IMR-90 (cell line): ENCODE results near the gene GPR132. TPM values are rescaled to one million over a fixed set of nuclear protein-coding genes. Genes with fewer than 3 reads are reported as not detected.
A peak's percentile ranks its signal among the peaks of the same experiment; 100 is the strongest.

Experiments used
- ATAC-seq: fragments of 200-7000 bp; cut with Tn5 transposase; 2 replicates; pipeline ENCODE4 v1.9.1; 2020; ENCODE audit warnings: low read depth, mild to moderate bottlenecking, moderate library complexity
- BruUV-seq: library from RNA; stranded (reverse); fragments of 400-500 nt; replicated peaks from 2 replicates; lab custom pipeline; 2021; lab: Mats Ljungman, UMichigan
- CTCF ChIA-PET: fragments of 300-600 bp; formaldehyde crosslinking; extraction: SDS; loops from one replicate; lab custom pipeline; 2021; ENCODE audit warnings: antibody characterized with exemption; lab: Yijun Ruan, JAX
- POLR2A ChIA-PET: fragments of 300-600 bp; sonication (Branson Sonifier 250); formaldehyde crosslinking; loops from one replicate; lab custom pipeline; 2022; ENCODE audit warnings: antibody characterized with exemption; ENCODE audit not compliant: unreplicated experiment; lab: Charles Lee
- DNase-seq: peaks from one replicate; pipeline ENCODE4 v3.0.0; 2013
- H2AFZ ChIP-seq: replicated peaks from 2 replicates; pipeline ENCODE3; 2013; ENCODE audit warnings: low read length, mild to moderate bottlenecking; ENCODE audit not compliant: poor library complexity
- H2AK5ac ChIP-seq: 2 replicates; pipeline ENCODE4 v1.6.1; 2013; ENCODE audit warnings: low read depth, low read length, inconsistent platforms
- H2AK9ac ChIP-seq: replicated peaks from 2 replicates; pipeline ENCODE3; 2013; ENCODE audit warnings: mild to moderate bottlenecking, low read depth, low read length, moderate library complexity; ENCODE audit not compliant: poor library complexity
- H2BK120ac ChIP-seq: 2 replicates; pipeline ENCODE4 v1.6.1; 2013; ENCODE audit warnings: low read depth, low read length, inconsistent platforms
- H2BK15ac ChIP-seq: 3 replicates; pipeline ENCODE4 v1.6.1; 2013; ENCODE audit warnings: low read depth, low read length, inconsistent platforms
- H2BK20ac ChIP-seq: 2 replicates; pipeline ENCODE4 v1.6.1; 2013; ENCODE audit warnings: low read depth, mild to moderate bottlenecking, inconsistent platforms, low read length, moderate library complexity
- H2BK5ac ChIP-seq: 2 replicates; pipeline ENCODE4 v1.6.1; 2013; ENCODE audit warnings: mild to moderate bottlenecking, low read depth, low read length, inconsistent platforms; ENCODE audit not compliant: poor library complexity, severe bottlenecking
- H3K14ac ChIP-seq: replicated peaks from 2 replicates; pipeline ENCODE4 v1.6.1; 2013; ENCODE audit warnings: low read depth, low read length, inconsistent platforms
- H3K18ac ChIP-seq: 2 replicates; pipeline ENCODE4 v1.6.1; 2013; ENCODE audit warnings: low read depth, low read length, control low read depth
- H3K23ac ChIP-seq: 2 replicates; pipeline ENCODE4 v1.6.1; 2013; ENCODE audit warnings: low read depth, low read length, inconsistent platforms
- H3K27ac ChIP-seq: 2 replicates; pipeline ENCODE4 v1.5.1; 2013; ENCODE audit warnings: mild to moderate bottlenecking, control low read depth, low read length; ENCODE audit not compliant: insufficient read depth
- H3K27me3 ChIP-seq: 2 replicates; pipeline ENCODE4 v1.6.1; 2013; ENCODE audit warnings: low read length; ENCODE audit not compliant: control insufficient read depth, insufficient read depth
- H3K36me3 ChIP-seq: 2 replicates; pipeline ENCODE4 v1.6.1; 2013; ENCODE audit warnings: low read length, mixed read lengths; ENCODE audit not compliant: control insufficient read depth, insufficient read depth
- H3K4ac ChIP-seq: 2 replicates; pipeline ENCODE4 v1.6.1; 2013; ENCODE audit warnings: low read depth, low read length, inconsistent platforms
- H3K4me1 ChIP-seq: 2 replicates; pipeline ENCODE4 v1.6.1; 2013; ENCODE audit warnings: low read length, mixed read lengths; ENCODE audit not compliant: control insufficient read depth, insufficient read depth
- H3K4me2 ChIP-seq: 2 replicates; pipeline ENCODE4 v1.6.1; 2013; ENCODE audit warnings: low read depth, mild to moderate bottlenecking, control low read depth, low read length, moderate library complexity
- H3K4me3 ChIP-seq: 2 replicates; pipeline ENCODE4 v1.5.1; 2013; ENCODE audit warnings: low read depth, mild to moderate bottlenecking, control low read depth, low read length, moderate library complexity; ENCODE audit not compliant: insufficient read depth
- H3K56ac ChIP-seq: 2 replicates; pipeline ENCODE4 v1.6.1; 2013; ENCODE audit warnings: low read length, inconsistent platforms; ENCODE audit not compliant: insufficient read depth; ENCODE audit errors: extremely low read depth
- H3K79me1 ChIP-seq, 2 experiments: 2 replicates each; pipeline ENCODE4 v1.6.1; 2013; ENCODE audit warnings: low read length in 2 of 2, inconsistent platforms in 1 of 2, low read depth in 1 of 2
- H3K9ac ChIP-seq: 2 replicates; pipeline ENCODE4 v1.6.1; 2013; ENCODE audit warnings: low read depth, low read length, control low read depth
- H3K9me1 ChIP-seq: 2 replicates; pipeline ENCODE4 v1.6.1; 2013; ENCODE audit warnings: low read length, inconsistent platforms; ENCODE audit not compliant: insufficient read depth
- H3K9me3 ChIP-seq: 2 replicates; pipeline ENCODE4 v1.6.1; 2013; ENCODE audit warnings: low read length; ENCODE audit not compliant: control insufficient read depth, insufficient read depth
- H4K20me1 ChIP-seq: 2 replicates; pipeline ENCODE4 v1.6.1; 2013; ENCODE audit warnings: low read length, inconsistent platforms; ENCODE audit not compliant: insufficient read depth
- H4K5ac ChIP-seq: 2 replicates; pipeline ENCODE4 v1.6.1; 2013; ENCODE audit warnings: mild to moderate bottlenecking, low read depth, low read length, control low read depth
- H4K8ac ChIP-seq, 2 experiments: 2 replicates each; pipeline ENCODE4 v1.6.1; 2013; ENCODE audit warnings: low read depth in 2 of 2, low read length in 2 of 2, control low read depth in 1 of 2, inconsistent platforms in 1 of 2
- H4K91ac ChIP-seq: 2 replicates; pipeline ENCODE4 v1.6.1; 2013; ENCODE audit warnings: low read depth, low read length, inconsistent platforms; ENCODE audit not compliant: insufficient read depth
- ELK1 ChIP-seq: fragments of 150-350 bp; IDR thresholded peaks from 2 replicates; pipeline ENCODE4 v1.6.1; 2016; ENCODE audit warnings: low read depth, mild to moderate bottlenecking, low read length, moderate library complexity, borderline replicate concordance
- NFE2L2 ChIP-seq: fragments of 150-350 bp; IDR thresholded peaks from 2 replicates; pipeline ENCODE4 v1.6.1; 2016; ENCODE audit warnings: low read depth, mild to moderate bottlenecking, low read length
- RAD21 ChIP-seq: IDR thresholded peaks from 2 replicates; pipeline ENCODE4 v1.6.1; 2012; ENCODE audit warnings: low read length, improper control_type of control experiment
- WGBS, 2 experiments: methylation state at CpG; one replicate each; pipeline versions ENCODE4 v1.1.5 to v1.1.7; 2013; ENCODE audit warnings: missing lambda C conversion rate in 2 of 2; ENCODE audit not compliant: insufficient read length in 1 of 2; ENCODE audit errors: extremely low coverage in 2 of 2; 5-methylcytosine and 5-hydroxymethylcytosine counted together
- dilution Hi-C: fragments of 300-500 bp; cut with HindIII; formaldehyde crosslinking; loops from one replicate; pipeline ENCODE4 v1.14.3; 2018; ENCODE audit warnings: low sequenced_read_pairs; ENCODE audit not compliant: unreplicated experiment
- in situ Hi-C: fragments of 300-500 bp; cut with MboI; formaldehyde crosslinking; loops from 3 replicates; pipeline ENCODE4 v1.14.3; 2019; ENCODE audit warnings: low sequenced_read_pairs, inconsistent platforms, mixed read lengths
- intact Hi-C: fragments of 100-400 bp; cut with micrococcal nuclease; formaldehyde crosslinking; loops from 2 replicates; pipeline ENCODE4 v1.10.0; 2022
- polyA plus RNA-seq, 3 experiments: library from polyadenylated mRNA; depleted of rRNA; stranded (reverse); fragments of >200 nt; gene quantifications; 2 replicates each; pipeline ENCODE4 v1.2.3, GENCODE V29; 2012; ENCODE audit warnings: low replicate concordance in 1 of 3
- total RNA-seq: library from RNA; depleted of rRNA; stranded (reverse); fragments of >200 nt; gene quantifications from 2 replicates; pipeline ENCODE4 v1.2.3, GENCODE V29; 2012

GPR132 gene
- total and polyA plus RNA-seq, 2 of the 4 experiments (the other 2 are of a cell fraction) = under 0.01 to 0.10 TPM

- H4K91ac ChIP-seq = no peak overlapping the region
- no peak overlapping the region for H2BK20ac ChIP-seq
- H3K18ac ChIP-seq = no peak overlapping the region
- H2BK5ac ChIP-seq = no peak overlapping the region
- H4K5ac ChIP-seq = no peak overlapping the region
- no peak overlapping the region for H3K4me2 ChIP-seq
- peak overlapping the region; percentile 19 for H2AK9ac ChIP-seq
- no peak overlapping the region for H3K23ac ChIP-seq
- no peak overlapping the region for H3K4ac ChIP-seq
- CTCF ChIA-PET = interaction anchor here (0.9 kb wide), 1 partner anchor 32 kb away, joined by 3 read pairs; no protein-coding TSS in a partner anchor
- no peak overlapping the region for H3K56ac ChIP-seq
- no peak overlapping the region for H3K27ac ChIP-seq
- H2AK5ac ChIP-seq = no peak overlapping the region
- no peak for ATAC-seq
- no peak overlapping the region for H2BK15ac ChIP-seq
- H3K14ac ChIP-seq = no peak overlapping the region
- peaks cover 25% of the 10 kb centered on the region for H4K20me1 ChIP-seq
- TF ChIP-seq ELK1 (no peak), NFE2L2 (no peak), RAD21 (no peak)
- no peak for DNase-seq
- no peak overlapping the region for H2AFZ ChIP-seq
- no peaks in the 10 kb centered on the region for H3K9me1 ChIP-seq
- H3K9me3 ChIP-seq = no peaks in the 10 kb centered on the region
- no peaks in the 10 kb centered on the region for H3K27me3 ChIP-seq
- peaks cover 30% of the 10 kb centered on the region for H3K36me3 ChIP-seq
- H4K8ac ChIP-seq = no peak overlapping the region
- in situ Hi-C loops (no loop called here), intact Hi-C loops (no loop called here), dilution Hi-C loops (no loop called here)
- H3K9ac ChIP-seq = no peak overlapping the region
- POLR2A ChIA-PET = no interaction called here
- no peak overlapping the region for H2BK120ac ChIP-seq
- WGBS, 2 experiments = 92% methylated on average over 19 of the region's 21 CpGs; no CpG with 5 or more reads in 1 of the 2 experiments
- no peak overlapping the region for H3K4me3 ChIP-seq
- peaks cover 22 to 38% of the 10 kb centered on the region in 2 experiments for H3K79me1 ChIP-seq
- no TSS peak for BruUV-seq
- H3K4me1 ChIP-seq = no peaks in the 10 kb centered on the region
Observed at GRCh38 chr14:105006831-105007592, 58.2 kb downstream of the GPR132 start.
